Dedifferentiated amniotic fluid mesenchymal stem cell (primary cell): ENCODE measurements around the gene PPP1R1C.
A peak's percentile ranks its signal among the peaks of the same experiment; 100 is the strongest.

Source experiments
- DNase-seq: peaks from one replicate; pipeline ENCODE4 v3.0.0-alpha.2; 2016; ENCODE audit errors: extremely low spot score

The PPP1R1C gene

GRCh38 chr2:182103526-182103925 is 117.9 kb downstream of the PPP1R1C start:
- DNase-seq = no peak

GRCh38 chr2:182110347-182110746 is 124.7 kb downstream of the PPP1R1C start:
- no peak for DNase-seq

- DNase-seq = no peak
Measured at GRCh38 chr2:182113334-182113733, 127.7 kb downstream of the PPP1R1C start.

DNA sequence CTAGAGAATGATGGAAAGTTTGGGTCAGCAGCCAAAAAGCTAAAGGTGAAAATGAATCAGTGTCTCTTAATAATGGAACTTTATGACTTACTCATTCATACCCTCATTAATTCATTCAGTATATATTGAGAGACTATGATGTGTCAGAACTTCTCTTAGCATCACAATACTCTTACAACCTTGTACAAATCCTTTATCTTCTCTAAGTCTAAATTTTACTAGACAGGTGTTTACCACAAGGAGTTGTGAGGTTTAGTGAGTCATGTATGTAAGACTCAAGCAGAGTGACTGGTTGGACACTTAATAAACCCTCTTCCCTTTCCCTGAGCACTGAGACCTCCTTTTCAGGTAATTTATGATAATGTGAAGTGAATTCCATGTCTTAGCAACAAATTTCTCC is 129.6 kb downstream of the PPP1R1C start:
- no peak for DNase-seq

GRCh38 chr2:182116774-182117173 is 131.1 kb downstream of the PPP1R1C start:
- no peak for DNase-seq

DNA sequence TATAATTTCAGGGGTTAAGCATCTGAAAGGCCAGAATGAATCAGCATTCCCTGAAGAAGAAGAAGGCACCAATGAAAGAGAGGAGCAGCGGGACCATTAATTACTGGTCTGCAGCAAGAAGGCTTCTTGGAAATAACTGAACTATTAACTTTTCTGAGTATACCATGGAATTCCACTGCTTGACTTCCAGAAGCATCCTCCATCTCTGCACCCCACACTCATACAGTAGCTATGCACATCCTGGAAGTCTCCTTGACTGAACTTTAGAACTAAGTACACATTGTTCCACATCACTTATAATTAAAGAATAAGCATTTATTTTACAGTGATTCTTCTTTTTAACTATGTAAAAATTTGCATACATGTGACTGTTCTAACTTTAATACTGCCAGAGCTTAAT is 131.5 kb downstream of the PPP1R1C start:
- DNase-seq = no peak

GRCh38 chr2:182128821-182129707 is 143.4 kb downstream of the PPP1R1C start:
- peak; percentile 43 for DNase-seq

DNA sequence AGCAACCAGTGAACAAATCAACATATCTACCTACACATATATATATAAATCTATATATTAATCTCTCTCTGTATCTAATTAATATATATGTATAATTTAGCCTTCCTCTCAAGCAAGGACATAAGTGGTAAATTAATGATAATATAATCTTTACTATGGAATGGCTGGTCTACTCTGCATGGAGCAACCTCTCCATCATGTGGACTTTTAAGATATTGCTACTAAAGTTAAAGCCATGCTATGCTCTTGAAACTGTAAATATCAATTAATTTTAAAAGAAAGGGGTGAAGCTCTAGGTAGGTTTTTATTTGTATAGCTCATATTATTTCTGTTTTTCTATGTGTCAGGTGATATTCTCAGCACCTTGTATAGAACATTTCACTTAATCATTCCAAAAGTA is 147.0 kb downstream of the PPP1R1C start:
- DNase-seq = peak; percentile 32

DNA sequence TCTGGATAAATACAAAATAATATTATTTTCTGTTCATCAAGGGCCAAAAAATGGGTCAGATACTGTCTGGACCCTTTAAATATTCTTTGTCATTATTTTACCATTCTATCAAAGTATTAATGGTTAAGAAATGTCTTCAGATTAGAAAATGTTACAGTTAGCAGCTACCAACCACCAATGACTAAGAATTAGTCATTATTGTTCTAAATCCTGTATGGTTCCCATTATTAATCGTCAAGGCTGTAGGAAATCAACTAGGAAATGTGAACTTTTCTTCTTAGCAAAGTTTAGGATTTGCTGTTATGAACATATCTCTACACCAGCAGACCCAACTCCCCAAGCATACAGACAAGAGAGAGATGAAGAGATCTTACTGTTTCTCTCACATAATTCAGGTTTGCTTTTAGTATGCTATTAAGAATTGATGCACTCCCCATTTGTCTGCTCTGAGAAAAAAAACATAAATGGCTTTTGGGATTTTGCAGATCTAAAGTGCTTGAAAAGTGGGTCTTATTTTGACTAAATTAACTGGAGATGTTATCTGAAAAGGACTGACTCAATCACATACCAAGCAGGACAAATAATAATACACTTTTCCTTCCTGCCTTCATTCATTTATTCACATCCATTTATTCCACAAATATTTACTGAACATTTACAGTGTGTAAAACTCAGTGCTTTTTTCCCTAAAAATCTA is 147.7 kb downstream of the PPP1R1C start:
- no peak for DNase-seq

GRCh38 chr2:182134201-182134600 is 148.5 kb downstream of the PPP1R1C start:
- no peak for DNase-seq

- DNase-seq = no peak
Measured at GRCh38 chr2:182142062-182142461, 156.4 kb downstream of the PPP1R1C start.

- DNase-seq = no peak
Measured at GRCh38 chr2:182144041-182144775, 158.6 kb downstream of the PPP1R1C start.

DNA sequence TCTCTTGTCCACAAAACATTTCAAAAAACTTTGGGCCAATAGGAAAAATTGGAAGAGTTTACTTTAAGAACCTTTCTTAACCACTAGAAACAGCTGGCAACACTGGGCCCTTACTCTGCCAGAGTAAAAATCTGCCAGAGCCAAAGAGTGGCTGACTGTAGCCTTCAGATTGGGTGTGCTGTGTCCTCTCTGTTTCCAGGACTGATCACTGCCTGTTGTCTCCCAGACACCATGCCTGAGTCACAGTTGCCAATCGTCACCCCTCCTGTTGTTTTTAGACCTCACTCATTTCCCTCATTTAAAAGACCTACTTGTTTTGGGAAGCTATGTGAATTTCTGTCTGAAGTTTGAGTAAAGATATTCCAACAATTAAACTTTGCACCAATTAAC is 159.1 kb downstream of the PPP1R1C start:
- no peak for DNase-seq

DNA sequence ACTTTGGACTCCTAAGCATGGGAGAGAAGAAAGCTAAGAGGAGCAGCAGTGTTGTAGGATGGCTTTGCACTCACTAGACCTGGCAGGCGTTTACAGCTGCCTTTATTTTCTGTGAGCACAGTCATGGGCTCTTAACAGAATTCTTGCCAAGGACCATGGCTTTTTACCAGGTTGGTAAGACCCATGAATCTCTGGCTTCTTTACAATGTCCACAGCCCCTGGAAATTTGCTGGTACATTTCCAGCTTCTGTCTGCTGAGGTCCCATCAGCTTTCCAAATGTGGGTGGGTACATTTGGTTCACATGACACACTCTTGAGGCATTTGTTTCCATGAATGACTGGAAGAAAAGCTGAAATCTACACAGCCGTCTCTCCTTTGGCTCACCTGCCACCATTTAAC is 162.7 kb downstream of the PPP1R1C start:
- DNase-seq = no peak

DNA sequence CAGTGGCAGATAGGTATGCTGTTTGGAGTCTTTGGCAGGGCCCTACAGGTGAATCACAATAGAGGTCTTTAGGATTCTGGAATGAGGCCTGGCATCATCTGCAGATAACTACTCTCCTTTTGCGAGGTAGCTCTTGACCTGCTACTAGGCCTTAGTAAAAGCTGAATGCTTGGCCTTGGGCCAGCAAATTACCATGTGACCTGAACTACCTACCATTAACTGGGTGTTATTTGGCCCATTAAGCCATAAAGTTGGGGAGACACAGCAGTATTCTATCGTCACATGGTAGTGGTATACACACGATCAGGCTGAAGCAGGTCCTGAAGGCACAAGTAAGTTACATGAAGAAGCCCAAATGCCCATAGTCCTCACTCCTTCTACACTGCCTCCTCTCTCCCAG is 178.2 kb downstream of the PPP1R1C start:
- no peak for DNase-seq

DNA sequence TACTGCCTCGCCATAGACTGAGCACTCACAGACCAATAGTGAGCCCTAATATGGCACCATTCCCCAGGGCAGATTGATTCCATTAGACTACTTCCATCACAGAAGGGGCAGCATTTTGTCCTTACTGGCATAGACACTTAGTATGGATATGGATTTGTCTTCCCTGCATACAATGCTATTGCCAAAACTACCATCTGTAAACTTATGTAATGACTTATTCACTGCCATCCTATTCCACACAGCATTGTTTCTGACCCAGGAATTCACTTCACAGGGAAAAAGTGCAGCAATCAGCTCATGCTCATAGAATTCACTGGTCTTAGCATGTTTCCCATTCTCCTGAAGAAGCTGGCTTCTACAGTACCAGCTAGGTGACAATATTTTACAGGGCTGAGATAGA is 179.0 kb downstream of the PPP1R1C start:
- DNase-seq = no peak

GRCh38 chr2:182165202-182165601 is 179.5 kb downstream of the PPP1R1C start:
- DNase-seq = no peak

DNA sequence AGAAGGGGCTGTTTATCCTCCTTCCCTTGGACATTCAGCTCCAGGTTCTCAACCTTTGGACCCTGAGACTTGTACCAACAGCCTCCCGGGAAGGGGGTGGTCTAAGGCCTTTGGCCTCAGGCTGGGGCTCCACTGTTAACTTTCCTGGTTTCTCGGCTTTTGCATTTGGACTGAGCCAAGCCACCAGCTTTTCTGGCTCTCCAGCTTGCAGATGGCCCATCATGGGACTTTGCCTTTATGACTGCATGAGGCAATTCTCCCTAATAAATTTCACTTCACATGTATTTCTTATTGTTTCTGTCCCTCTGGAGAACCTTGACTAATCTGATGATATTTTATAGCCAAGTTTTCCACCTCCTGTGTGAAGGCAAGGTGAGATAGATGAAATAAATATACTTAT is 180.8 kb downstream of the PPP1R1C start:
- no peak for DNase-seq

GRCh38 chr2:182166841-182167240 is 181.2 kb downstream of the PPP1R1C start:
- no peak for DNase-seq
